Mesenteric fat pad (tissue), 1 donor: ENCODE results near the gene RAPGEF4. TPM values are rescaled to one million over a fixed set of nuclear protein-coding genes. Genes with fewer than 3 reads are reported as not detected.

Experiments
- DNase-seq: peaks from one replicate; pipeline ENCODE4 v3.0.0-alpha.2; 2020; ENCODE audit warnings: low spot score
- total RNA-seq: library from RNA; stranded (reverse); fragmentation: NEBNext Ultra II Directional; extraction: Animal tissue kit (Norgen Biotek cat#: 25700); gene quantifications from one replicate; pipeline ENCODE4 v1.2.1, GENCODE V29; 2021
- donor health status: DM: yes; HTN: yes; CAD: no.

RAPGEF4 gene
- total RNA-seq, 1 donor from 2014 or later, result 10.4 TPM

- no peak for DNase-seq
Measured at GRCh38 chr2:172856606-172857005, 121.0 kb downstream of the RAPGEF4 start.

DNA sequence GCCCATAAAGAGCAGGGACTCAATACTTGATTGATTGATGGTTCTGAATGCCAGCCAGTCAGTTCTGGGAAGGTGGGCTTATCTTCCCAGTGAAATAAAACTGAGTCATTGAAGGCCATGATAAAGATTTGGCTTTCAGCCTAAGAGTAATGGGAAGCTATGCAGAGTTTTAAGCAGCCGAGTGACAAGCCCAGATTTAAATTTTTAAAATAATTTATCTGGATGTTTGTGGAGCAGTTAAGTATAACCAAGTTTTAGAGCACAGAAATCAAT is 122.8 kb downstream of the RAPGEF4 start:
- DNase-seq, result no peak

DNA sequence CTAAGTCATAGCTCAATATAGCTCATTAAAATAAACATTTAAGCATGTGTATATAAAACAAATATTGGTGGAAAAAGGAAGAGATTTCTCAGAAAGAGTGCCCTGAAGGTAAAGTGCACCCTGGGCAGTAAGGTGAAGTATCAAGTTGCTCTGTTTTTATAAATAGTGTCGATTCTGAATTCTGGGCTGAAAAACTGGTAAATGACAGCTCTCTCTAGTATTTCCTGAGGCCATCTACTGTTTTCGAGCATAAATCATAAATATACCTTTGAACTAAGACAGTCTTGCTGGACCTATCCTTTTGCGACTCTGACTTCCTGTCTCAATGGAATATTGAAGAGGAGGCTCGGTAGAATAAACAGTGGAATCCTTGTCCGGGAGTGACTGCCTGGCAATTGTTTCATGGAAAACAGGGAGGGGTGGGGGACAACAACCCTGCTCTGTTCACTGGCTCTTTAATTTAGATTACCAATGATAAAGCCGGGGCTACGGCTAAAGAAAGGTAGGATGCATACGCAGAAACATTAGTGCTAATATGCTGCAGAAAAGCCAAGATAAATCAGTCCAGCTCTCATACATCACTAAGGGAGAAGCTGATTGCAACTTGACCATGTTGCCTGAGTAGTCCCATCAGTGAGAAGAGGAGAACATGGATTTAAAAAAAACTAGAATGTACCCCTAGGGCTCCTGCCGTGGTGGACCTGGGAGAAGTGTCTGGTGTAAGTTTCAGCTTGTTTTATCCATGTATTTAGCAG is 124.1 kb downstream of the RAPGEF4 start:
- DNase-seq, result no peak

- DNase-seq, result no peak
Measured at GRCh38 chr2:172860336-172860707, 124.7 kb downstream of the RAPGEF4 start.

DNA sequence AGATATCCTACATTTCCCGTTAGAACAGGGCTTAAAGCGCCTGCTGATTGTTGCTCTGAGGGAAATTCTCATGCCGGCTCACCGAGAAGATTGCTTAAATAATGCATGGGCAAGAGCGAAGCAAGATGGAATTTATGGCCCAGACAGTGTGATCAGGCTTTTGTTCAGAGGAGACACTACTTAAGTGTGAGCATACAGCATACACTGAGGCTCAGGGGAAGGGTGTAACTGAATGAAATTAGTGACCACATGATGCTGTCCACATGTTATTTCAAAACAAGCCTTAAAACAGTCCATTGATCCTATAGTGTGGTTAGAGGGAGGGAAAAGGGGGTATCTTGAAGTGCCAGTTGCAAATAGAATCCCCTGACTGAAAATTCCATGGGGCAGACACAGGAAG is 125.5 kb downstream of the RAPGEF4 start:
- DNase-seq, result no peak

DNA sequence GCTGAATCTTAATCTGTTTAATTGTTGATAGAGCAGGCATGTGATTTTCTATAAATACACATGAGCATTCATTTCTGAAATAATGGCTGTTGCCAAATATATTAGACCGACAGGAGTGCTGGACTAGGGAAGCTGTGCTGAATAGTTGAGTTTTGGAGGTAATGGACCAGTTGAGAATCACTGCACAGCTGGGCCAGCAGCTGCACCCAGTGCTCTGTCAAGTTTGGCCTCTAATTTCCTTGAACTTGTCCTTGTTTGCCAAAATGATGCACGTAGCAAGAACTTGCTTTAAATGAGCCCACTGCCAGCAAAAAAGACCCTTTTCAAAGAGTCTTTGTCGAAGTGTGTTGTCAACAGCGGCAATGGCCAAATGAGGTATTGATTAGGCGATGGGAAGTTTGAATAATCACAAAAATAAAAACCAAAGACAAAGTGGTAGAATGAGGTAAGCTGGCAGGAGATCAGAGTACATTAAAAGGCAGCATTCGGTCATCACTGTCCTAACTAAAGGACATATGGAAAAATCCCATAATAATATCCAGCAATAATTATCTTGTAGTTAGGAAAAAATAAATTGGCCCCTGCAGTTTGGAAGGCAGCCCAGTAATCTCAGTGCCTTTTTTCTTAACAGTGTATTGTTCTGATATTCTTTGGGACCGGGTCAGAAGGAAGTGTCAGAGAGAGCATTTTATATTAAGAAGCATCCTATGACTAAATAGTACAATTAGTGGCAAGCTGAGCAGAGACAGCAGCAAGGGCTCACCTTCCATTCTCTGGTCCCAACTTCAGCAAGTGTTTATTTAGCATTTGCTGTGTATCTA is 126.2 kb downstream of the RAPGEF4 start:
- no peak for DNase-seq

- DNase-seq, result no peak
Measured at GRCh38 chr2:172863341-172863740, 127.7 kb downstream of the RAPGEF4 start.

DNA sequence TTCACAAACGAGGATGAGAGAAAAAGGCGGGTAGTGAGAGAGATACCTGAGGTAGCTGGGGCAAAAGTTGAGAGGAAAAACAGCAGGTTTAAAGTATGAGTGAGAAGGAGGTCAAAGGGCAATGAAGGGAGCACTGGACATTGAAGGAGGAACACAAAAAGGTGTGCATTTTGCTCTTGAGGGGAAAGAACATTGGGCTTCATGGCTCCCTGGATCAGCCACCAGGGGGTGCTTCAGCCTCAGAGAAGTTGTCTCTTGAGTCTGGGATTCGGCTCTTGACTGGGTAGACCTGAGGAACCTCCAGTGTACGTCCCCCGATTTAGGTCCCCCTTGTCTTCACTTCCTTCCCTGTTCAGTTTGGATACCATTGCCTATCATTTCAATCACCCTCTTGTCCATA is 128.5 kb downstream of the RAPGEF4 start:
- no peak for DNase-seq

- no peak for DNase-seq
Measured at GRCh38 chr2:172865422-172865821, 129.8 kb downstream of the RAPGEF4 start.

GRCh38 chr2:172869861-172870260 is 134.2 kb downstream of the RAPGEF4 start:
- no peak for DNase-seq

GRCh38 chr2:172870396-172870795 is 134.8 kb downstream of the RAPGEF4 start:
- DNase-seq, result no peak

- DNase-seq, result no peak
Measured at GRCh38 chr2:172877826-172878225, 142.2 kb downstream of the RAPGEF4 start.

DNA sequence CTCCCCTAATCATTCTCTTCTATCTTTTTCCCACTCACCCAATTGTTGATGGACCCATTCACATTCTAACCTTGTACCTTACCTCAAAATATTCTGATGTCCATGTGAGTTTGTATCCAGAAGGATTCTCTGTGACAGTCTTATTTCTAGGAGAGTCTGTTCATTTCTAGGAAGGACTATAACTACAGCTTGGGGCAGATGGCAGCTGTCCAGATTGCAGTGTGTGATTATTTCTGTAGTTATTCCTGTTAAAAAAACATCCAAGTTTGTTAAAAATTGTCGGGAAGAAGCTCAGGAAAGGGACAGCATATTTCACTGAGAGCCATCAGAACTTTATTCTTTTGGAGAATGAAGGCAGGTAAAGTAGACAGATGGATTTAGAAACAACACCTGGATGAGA is 142.6 kb downstream of the RAPGEF4 start:
- no peak for DNase-seq

DNA sequence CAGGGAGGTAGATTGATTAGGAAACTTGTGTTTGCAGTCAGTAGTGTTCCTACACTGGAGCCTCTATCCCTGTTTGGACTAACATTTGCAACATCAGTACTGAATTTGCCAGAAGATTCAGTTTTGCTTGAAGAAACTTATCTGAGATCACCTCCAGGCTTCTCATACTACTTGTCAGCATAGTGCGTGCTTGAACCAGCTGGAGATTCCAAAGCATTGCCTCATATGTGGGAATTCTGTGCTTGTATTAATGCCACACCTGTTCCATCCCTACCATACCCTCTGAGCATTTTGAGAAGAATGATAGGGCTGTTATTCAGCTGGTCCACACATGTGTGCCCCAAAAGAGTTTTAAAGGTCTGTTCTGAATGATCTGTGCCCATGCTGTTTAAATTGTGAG is 148.7 kb downstream of the RAPGEF4 start:
- no peak for DNase-seq

- no peak for DNase-seq
Measured at GRCh38 chr2:172885996-172886395, 150.4 kb downstream of the RAPGEF4 start.

DNA sequence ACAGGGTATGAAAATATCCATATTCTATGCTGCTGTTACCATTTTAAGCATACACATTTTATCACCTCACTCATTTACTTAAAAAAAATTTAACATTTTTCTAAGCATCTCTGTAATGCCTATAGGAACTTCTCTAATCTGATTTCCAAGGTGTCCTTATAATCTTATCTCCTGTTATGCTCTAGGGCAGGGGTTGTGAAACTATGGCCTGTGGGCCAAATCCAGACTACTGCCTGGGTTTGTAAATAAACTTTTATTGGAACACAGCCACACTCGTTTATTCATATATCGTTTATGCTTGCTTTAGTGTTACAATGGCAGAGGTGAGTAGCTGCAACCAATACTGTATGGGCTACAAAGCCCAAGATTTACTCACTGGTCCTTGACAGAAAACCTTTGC is 151.6 kb downstream of the RAPGEF4 start:
- DNase-seq, result no peak

GRCh38 chr2:172888714-172889669 is 153.3 kb downstream of the RAPGEF4 start:
- no peak for DNase-seq

GRCh38 chr2:172889768-172890430 is 154.3 kb downstream of the RAPGEF4 start:
- no peak for DNase-seq

GRCh38 chr2:172893111-172893510 is 157.5 kb downstream of the RAPGEF4 start:
- DNase-seq, result no peak

DNA sequence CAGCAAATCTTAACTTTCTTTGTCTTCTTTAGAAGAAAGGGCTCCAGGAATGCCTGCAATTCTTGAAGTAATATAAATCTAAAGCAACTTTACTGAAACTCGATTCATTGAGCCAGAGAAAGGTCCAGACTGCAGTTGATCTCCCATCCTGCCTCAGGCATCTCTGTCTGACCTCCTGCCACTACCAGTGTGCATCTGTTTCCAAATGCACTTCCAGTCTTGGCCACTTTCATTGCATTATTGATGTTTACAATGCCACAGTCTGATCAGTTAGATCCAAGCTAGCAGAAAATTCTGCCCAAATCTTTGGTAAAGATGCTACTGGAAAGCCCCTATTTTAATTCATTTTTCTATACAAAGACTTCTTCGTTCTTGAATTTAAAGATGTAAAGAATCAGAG is 158.0 kb downstream of the RAPGEF4 start:
- DNase-seq, result no peak

DNA sequence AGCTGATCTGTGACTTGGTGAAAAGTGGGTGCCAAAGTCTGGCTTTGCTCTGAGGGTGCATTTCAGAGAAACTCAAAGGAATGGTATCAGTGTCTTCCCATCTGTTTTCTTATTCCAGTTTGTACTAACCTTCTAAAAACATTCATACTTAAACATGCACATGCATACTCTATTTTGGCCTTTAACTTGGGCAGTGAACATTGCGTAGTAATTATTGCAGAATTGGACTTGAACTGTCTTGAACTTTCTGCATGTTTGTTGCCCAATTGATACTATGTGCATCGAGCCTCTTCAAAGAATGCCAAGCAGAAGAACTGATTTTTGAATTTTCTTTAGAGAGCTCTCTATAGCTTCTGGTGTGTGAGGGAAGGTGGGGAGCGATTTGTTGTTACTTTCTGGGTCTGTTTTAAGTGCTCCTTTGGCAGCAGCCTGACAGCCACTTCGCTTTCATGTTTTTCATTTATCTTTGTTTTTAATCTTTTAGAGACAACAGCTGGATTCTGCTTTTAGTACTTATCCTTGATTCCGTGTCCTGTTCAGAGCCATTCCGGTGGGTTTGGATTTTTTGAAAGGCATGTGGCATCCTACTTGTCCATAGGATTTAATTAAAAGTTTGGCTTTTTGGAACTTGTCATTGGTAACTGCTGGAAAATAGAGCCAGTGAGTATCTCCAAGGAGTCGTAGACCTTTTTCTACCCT is 159.2 kb downstream of the RAPGEF4 start:
- no peak for DNase-seq
